Embryonic facial prominence (tissue), 1 donor: Measurements from ENCODE around the gene ARVCF.

ENCODE experiments used
- DNase-seq: peaks from one replicate; pipeline ENCODE4 v3.0.0-alpha.2; 2016; ENCODE audit errors: extremely low spot score

ARVCF gene

GRCh38 chr22:19961868-19962245 is 54.8 kb downstream of the ARVCF start:
- DNase-seq, result no peak

DNA sequence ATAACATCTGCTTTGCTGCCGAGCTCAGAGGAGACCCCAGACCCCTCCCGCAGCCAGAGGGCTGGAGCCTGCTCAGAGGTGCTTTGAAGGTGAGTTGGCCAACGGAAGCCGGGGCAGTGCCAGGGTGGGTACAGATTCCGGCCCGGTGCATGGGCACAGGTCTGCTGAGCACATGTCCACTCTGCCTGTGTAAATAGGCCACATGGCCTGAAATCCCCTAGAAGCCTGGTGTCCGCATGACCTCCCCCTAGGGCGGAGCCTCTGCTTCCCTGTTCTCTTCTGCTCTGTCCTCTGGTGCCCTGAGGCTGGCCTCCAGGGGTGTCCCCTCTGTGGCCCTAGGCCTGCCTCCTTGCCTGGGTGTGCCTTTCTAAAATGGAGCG is 55.4 kb downstream of the ARVCF start:
- no peak for DNase-seq

GRCh38 chr22:19960491-19961200 is 56.0 kb downstream of the ARVCF start:
- no peak for DNase-seq

DNA sequence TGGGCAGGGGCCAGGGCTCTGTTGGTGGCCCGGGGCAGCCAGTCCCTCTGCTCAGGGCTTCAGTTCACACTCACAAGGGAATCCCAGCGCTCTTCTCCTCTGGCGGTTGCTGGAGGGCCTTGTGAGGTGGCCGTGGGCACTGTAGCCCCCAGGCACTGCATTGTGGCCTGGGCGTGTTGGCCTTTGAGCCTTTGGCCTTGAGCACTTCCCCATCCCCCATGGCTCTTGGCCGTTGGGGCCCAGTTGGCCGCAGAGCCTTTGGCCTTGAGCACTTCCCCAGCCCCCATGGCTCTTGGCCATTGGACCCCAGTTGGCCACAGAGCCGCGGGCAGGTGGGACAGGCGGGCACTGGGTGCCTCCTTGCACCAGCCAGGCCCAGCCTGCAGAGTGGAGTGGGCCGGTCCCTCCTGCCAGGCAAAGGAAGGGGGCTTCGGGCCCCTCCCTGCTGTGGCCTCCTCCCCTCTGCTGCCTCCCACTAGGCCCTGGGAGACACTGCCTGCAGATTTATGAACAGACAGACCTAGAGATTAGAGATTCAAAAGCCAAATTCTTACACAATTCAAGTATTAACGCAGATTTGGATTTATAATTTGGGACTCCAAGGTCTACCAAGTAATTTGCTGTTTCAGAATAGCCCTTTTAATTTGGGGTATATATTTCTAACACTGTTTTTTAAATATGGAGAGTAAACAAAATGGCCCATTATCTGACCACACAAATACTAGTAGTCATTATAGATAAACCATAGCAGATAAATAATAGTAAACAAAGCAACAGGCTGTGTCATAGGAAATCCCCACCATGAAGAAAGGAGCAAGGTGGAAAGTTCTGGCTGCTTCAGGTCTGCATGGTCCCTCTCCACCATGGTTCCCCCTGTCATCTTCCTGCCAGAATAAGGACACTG is 56.8 kb downstream of the ARVCF start:
- no peak for DNase-seq

DNA sequence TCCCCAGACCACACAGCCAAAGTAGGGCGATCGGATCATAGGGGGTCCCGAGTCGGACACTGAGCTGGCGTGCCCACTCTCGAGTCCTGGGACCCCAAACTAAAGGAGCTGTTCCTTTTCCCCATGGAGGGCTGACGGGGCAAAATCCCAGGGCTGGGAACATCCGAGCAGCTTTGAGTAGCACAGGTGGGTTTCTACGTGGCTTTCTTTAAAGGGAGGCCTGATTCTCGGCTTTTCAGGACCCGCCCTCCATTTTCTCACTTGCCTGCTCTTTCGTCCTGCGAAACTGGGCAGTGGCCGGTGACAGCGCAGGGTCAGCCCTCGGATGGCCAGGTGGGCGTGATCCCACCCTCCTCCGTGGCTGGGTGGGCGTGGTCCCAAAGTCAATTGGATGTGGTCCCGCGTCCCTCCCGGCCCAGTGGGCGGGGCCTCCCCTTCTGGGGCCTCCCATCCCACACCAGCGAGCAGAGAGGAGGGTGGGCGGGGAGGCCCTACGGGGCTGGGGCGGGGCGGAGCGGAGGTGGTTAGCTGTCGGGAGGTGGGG is 57.5 kb downstream of the ARVCF start:
- DNase-seq, result no peak

DNA sequence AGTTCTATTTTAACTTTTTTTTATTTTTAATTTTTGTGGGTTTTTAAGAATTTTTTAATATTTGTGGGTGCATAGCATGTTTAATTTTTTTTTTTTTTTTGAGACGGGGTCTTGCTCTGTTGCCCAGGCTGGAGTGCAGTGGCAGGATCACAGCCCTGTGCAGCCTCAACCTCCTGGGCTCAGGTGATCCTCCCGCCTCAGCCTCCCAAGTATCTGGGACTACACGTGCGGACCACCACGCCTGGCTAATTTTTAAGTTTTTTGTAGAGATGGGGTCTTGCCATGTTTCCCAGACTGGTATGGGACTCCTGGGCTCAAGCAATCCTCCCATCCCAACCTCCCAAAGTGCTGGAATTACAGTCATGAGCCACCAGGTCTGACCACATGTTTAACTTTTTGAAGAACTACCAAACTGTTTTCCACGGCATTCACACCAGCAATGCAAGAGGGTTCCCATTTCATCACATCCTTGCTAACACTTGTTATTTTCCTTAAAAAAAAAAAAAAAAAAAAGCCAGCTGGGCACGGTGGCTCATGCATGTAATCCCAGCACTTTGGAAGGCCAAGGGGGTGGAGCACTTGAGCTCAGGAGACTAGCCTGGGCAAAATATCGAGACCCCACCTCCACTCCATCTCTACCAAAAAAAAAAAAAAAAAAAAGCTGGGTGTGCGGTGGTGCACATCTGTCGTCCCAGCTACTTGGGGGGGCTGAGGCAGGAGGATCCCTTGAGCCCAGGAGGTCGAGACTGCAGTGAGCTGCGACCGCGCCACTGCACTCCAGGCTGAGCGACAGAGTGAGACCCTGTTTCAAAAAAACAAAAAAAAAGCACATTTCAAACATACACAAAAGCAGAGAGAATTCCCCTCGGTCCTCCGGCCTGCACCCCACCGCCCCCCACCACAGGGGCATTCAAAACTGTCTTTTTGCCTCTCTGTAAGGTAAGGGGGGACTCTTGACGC is 58.3 kb downstream of the ARVCF start:
- DNase-seq, result no peak

GRCh38 chr22:19957445-19957844 is 59.2 kb downstream of the ARVCF start:
- DNase-seq, result no peak

DNA sequence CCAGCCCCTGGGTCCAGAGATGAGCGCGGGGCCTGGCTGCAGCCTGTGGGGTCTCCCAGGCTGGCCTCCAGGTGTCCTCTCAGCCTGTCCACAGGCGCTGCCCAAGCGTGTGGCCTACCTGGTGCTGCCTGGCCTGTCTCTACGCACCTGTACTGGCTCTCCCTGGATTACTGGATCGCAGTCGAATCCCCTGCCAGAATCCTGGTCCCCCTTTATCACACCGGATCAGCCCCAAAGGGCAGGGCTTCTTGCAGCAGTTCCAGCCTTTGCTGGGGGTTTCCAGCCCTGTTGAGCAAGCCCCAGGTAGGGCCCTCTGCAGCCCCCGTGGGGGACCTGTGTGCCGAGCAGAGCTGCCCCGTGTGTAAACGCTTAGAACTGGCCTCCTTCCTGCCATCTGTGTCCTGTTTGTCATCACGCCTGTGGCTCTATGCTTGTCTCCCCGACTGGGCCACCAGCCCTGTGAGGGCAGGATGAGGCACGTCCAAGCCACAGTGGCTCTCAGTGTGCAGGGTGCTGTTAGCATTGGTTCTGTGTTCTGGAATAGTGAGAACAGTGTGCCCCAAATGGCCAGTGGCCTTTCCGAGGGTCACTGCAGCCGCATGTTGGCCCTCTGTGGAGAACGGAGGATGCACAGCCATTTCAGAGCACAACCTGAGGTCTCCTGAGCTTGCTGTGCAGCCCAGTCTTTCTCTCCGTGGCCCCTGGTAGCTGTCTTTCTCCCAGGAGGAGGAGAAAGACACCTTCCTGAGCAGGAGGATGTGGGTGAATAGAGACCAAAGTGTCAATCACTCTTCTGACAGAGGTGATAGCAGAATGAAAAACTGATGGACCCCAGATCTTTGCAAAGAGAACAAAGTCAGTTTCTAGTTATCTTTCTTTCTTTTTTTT is 61.1 kb downstream of the ARVCF start:
- DNase-seq, result no peak

- no peak for DNase-seq
These were observed 65.3 kb downstream of the ARVCF start for GRCh38 chr22:19951346-19951745.

DNA sequence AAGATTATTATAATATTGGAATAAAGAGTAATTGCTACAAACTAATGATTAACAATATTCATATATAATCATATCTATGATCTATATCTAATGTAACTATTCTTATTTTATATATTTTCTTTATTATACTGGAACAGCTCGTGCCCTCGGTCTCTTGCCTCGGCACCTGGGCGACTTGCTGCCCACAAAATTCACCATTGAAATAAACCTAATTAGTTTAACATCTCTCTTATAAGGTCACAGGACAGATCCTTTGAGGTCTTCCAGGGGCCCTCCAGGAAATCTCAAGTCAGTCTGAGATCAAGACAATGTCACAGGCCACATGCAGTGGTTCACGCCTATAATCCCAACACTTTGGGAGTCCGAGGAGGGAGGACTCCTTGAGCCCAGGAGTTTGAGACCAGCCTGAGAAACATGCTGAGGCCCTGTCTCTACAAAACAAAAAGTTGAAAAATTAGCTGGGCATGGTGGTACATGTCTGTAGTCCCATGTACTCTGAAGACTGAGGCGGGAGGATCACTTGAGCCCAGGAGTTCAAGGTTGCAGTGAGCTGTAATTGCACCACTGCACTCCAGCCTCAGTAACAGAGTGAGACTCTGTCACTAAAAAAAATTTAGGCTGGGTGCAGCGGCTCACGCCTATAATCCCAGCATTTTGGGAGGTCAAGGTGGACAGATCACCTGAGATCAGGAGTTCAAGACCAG is 68.4 kb downstream of the ARVCF start:
- no peak for DNase-seq

DNA sequence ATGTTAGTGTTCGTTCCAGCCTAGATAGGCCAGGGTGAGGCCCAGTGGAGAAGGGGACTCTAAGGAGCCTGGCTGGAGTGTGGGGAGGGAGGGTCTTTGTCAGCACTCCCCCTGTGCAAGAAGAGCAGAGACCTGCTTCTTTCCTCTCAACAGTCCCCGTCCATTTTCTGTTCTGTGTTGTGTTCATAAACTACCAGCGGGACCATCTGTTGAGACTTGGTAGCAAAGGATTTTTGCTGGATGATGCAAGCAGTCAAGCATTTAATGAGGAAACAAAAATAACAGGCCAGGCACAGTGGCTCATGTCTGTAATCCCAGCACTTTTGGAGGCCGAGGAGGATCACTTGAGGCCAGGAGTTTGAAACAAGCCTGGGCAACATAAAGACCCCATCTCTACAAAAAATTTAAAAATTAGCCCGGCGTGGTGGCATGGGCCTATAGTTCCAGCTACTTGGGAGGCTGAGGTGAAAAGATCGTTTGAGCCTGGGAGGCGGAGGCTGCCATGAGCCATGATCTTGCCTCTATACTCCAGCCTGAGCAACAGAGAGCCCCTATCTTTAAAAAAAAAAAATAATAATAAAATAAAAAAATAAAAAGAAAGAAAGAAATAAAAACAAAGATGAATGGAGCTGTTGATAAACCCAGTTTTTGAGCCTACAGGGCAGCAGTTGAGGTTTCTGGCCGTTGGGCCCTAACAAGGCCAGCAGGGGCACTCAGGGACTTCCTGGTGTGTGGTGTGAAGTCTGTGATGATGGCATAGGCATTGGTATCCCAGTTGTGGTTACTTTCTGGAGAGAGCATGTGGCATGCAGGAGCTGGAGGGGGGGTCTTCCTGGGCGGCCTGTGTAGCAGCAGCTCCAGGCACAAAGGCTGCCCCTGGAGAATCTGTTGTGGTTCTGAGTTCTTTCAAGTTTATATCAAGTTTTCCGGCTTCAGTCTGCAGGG is 73.3 kb downstream of the ARVCF start:
- DNase-seq, result no peak

- peak; percentile 57 for DNase-seq
These were observed 74.2 kb downstream of the ARVCF start for GRCh38 chr22:19942157-19943081.

GRCh38 chr22:19941365-19942082 is 75.1 kb downstream of the ARVCF start, which contains the start of the genes COMT and TXNRD2:
Gene COMT, plus strand, starts transcription at chr22:19941772. Its CDS starts 20,755 bp downstream, at chr22:19962527.
Gene TXNRD2, minus strand, starts transcription at chr22:19941818. Its CDS starts 15 bp downstream, at chr22:19941803.
- DNase-seq, result no peak

DNA sequence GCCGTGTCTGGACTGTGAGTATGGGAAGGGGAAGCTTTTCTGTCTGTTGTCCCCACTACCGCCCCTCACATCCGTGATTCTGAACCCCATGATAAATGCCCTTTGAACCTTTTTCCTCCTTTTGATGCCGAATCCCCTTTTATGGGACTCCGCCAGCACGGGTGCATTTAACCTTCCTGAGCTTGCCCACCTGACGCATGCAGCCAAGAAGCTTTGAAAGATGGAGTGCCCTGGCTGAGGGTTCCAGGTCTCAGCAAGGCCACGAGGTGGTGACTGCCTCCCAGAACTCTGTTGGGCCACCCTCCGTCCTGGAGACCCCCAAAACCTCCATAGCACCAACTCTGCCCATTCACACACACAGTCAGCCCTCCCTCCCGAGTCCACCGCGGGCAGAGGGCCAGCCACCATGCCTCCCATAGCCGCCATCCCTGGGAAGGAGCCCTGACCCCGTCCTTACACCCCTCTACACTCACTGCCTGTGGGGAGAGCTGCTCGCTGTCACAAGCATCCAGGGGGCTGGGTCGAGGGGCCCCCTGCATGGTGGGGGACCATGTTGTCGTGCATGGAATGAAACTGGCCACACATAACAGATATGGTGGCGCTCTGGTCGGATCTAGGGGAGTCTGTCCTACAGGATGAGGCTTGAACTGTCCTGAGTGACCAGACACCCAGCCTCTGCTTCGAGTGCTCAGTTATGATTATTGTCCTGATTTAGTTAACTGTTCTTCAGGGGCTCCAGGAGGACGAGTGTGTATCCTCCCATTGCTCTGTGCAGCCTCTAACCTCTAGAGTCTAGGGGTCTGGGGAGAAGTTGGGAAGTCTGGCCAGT is 75.9 kb downstream of the ARVCF start:
- no peak for DNase-seq

- no peak for DNase-seq
These were observed 78.8 kb downstream of the ARVCF start for GRCh38 chr22:19937616-19938473.
